WERI-Rb-1 (cell line): ENCODE measurements around the gene AGPAT3.

Experiments
- DNase-seq: peaks from one replicate; pipeline ENCODE4 v3.0.0-alpha.2; 2020
- H3K27ac ChIP-seq: fragments of 250-450 bp; sonication (Bioruptor Pico); 2 replicates; pipeline ENCODE4 v1.5.1; 2020; ENCODE audit warnings: mild to moderate bottlenecking, moderate library complexity
- H3K27me3 ChIP-seq: fragments of 250-450 bp; sonication (Bioruptor Pico); 2 replicates; pipeline ENCODE4 v1.5.1; 2021; ENCODE audit warnings: mild to moderate bottlenecking, low read depth, moderate library complexity; ENCODE audit not compliant: insufficient read depth, severe bottlenecking
- H3K36me3 ChIP-seq: fragments of 250-450 bp; sonication (Bioruptor Pico); 2 replicates; pipeline ENCODE4 v1.5.1; 2020; ENCODE audit warnings: mild to moderate bottlenecking, moderate library complexity
- H3K4me3 ChIP-seq: 2 replicates; pipeline ENCODE4 v1.5.1; 2011; ENCODE audit warnings: low read depth, mild to moderate bottlenecking, control low read depth, low read length
- H3K9me3 ChIP-seq: fragments of 250-450 bp; sonication (Bioruptor Pico); 2 replicates; pipeline ENCODE4 v1.5.1; 2021; ENCODE audit warnings: mild to moderate bottlenecking, moderate library complexity; ENCODE audit not compliant: severe bottlenecking
- TF ChIP-seq, protein P1 (sequence below): IDR thresholded peaks from 2 replicates; pipeline ENCODE4 v1.5.1; 2011; ENCODE audit warnings: low read depth, mild to moderate bottlenecking, control low read depth, inconsistent platforms, low read length

AGPAT3 gene

DNA sequence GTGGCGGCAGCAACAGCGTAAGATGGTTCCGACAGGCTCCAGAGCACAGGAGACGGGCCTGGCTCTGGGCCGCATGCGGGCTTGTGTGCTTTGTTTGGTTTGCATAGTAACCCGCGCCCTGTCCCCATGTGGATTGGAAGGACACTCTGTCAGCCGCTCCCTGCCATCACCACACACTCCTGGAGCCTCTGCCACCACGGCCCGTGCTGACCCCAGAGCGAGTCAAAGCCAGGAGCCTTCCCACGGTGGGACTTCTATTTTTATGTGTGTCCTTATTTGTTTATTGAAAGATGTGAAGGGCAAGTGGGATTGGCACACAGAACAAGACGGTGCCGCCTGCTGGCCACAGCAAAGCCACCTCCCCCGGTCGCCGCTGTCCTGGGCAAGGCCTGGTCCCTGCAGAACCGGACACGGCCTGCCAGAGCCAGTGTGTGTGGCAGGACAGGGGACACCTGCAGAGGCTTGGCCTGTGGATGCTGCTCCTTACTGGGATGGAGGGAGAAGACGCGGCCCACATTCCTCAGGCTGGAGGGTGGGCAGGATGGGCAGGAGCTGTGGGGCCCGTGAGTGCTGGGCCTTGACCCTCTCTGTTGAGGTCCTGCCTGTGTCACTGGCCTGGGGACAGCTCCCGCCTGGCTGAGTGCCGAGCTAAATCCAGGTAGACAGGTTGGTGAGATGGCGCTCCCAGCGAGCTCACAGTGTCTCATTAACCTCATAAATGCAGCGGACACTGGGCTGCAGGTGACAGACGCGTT is 64.4 kb downstream of the AGPAT3 start:
- no peaks in the 10 kb centered on the region for H3K27me3 ChIP-seq
- TF ChIP-seq, protein P1, sequence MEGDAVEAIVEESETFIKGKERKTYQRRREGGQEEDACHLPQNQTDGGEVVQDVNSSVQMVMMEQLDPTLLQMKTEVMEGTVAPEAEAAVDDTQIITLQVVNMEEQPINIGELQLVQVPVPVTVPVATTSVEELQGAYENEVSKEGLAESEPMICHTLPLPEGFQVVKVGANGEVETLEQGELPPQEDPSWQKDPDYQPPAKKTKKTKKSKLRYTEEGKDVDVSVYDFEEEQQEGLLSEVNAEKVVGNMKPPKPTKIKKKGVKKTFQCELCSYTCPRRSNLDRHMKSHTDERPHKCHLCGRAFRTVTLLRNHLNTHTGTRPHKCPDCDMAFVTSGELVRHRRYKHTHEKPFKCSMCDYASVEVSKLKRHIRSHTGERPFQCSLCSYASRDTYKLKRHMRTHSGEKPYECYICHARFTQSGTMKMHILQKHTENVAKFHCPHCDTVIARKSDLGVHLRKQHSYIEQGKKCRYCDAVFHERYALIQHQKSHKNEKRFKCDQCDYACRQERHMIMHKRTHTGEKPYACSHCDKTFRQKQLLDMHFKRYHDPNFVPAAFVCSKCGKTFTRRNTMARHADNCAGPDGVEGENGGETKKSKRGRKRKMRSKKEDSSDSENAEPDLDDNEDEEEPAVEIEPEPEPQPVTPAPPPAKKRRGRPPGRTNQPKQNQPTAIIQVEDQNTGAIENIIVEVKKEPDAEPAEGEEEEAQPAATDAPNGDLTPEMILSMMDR: no peak
- DNase-seq: no peak
- H3K36me3 ChIP-seq: peaks cover 16% of the 10 kb centered on the region; the same call in 1 of the 2 replicates
- no peak overlapping the region for H3K27ac ChIP-seq
- H3K4me3 ChIP-seq: no peak overlapping the region
- no peaks in the 10 kb centered on the region for H3K9me3 ChIP-seq

DNA sequence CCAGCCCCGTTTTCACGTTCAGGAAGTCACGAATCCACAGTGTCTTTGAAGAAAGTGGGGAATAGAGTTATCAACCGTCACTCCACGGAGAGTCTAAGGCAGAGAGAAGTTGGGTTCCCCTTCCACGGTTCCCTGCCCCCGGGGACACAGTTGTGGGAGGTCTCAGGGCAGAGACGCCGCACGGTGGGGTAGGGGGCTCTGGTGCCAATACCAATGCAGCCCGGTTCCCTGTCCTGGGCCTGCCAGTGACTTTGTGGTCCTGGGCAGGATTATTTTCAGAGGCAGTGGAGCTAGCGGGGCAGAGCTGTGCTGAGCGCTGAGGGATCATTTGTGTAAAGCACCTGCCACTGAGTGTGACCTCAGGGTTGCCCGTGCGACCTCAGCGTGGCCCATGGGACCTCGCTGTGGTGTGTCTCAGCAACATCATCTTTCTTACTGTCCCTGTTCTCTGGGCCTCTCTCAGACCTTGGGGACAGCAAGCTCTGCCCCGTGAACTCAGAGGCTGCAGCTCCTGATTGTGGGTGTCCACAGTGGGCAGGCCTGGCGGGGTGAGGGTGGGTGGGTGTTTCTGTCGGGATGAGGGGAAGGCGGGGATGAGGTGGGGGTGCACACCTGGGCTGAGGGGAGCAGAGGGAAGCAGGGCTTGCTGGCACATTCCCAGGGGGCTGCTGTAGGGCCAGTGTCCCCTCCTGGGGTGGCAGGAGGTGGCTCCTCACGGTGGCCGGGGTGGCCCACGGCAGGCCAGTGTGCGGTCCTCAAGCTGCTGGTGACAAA is 65.2 kb downstream of the AGPAT3 start:
- Histone ChIP-seq H3K4me3 (no peak overlapping the region), H3K27ac (no peak overlapping the region), H3K36me3 (peaks cover 12% of the 10 kb centered on the region; the same call in 1 of the 2 replicates), H3K27me3 (no peaks in the 10 kb centered on the region), H3K9me3 (no peaks in the 10 kb centered on the region)
- TF ChIP-seq, protein P1: peak; percentile 34
- no peak for DNase-seq

DNA sequence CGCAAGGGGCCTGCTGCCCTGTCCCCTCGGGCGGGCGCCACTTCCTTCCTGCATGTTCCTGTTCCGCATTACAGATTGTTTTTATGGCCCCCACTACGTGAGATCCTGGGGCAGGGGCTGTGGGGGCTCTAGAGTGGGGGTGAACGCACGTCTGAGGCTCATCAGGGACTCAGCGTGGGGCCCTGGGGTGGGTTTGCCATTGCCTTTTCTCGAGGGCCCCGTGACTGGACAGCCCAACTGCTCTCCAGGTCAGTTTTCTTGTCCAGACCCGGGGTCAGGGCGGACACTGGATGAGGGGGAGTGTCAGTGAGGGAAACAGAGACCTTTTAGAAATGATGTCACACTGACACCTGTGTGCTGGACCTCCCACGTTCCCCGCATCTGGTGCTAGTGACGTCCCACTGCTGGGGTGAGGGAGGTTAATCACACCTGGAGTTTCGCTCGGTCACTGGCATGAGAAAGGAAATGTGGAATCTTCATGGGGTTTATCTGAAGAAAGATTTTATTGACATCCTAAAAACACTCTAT is 65.9 kb downstream of the AGPAT3 start:
- Histone ChIP-seq H3K36me3 (peaks cover 9% of the 10 kb centered on the region; the same call in 1 of the 2 replicates), H3K27me3 (no peaks in the 10 kb centered on the region), H3K27ac (no peak overlapping the region), H3K9me3 (no peaks in the 10 kb centered on the region), H3K4me3 (no peak overlapping the region)
- DNase-seq: no peak
- TF ChIP-seq, protein P1: no peak

DNA sequence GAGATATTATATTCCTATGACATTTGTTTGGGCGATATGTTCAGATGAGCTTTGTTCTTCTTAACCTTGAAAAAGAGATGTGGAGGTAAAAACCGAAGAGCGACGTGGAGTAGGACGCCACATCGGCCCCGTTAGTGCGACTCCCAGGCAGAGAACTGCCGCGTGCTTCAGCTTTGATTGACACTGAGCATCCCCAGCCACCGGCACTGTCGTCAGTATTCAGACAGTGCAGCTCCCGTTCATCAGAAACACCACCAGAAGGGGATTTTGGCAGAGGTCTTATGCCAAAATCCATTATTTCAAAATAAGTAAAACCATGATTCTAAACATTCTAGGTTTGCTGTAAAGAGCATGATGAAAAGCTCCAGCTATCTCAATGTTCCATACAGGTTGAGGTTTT is 66.5 kb downstream of the AGPAT3 start:
- TF ChIP-seq, protein P1: no peak

DNA sequence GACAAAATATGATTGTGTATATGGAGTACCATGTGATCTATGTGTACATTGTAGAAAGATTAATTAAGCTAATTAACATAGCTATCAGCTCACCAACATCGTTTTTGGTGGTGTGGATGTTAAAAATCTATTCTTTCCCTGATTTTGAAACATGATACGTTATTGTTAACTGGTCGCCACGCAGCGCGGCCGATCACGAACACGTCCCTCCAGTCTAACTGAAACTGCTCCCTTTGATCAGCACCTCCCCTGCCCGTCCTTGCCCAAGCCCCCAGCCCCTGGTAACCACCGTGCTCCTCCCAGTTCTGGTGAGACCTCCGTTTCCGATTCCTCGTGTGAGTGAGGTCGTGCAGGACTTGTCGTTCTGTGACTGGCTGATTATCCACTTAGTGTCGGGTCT is 67.0 kb downstream of the AGPAT3 start:
- Histone ChIP-seq H3K9me3 (no peaks in the 10 kb centered on the region), H3K27ac (no peak overlapping the region)

More for the DNA sequence above, 66.5 kb downstream of the AGPAT3 start:
- H3K27me3 ChIP-seq: no peaks in the 10 kb centered on the region
- peaks cover 7% of the 10 kb centered on the region; the same call in 1 of the 2 replicates for H3K36me3 ChIP-seq
- no peak overlapping the region for H3K4me3 ChIP-seq
- H3K9me3 ChIP-seq: no peaks in the 10 kb centered on the region
- no peak overlapping the region for H3K27ac ChIP-seq
- DNase-seq: no peak

More for the DNA sequence above, 67.0 kb downstream of the AGPAT3 start:
- TF ChIP-seq, protein P1: no peak
- no peak for DNase-seq
- no peaks in the 10 kb centered on the region for H3K27me3 ChIP-seq
- no peak overlapping the region for H3K4me3 ChIP-seq
- H3K36me3 ChIP-seq: peaks cover 7% of the 10 kb centered on the region; the same call in 1 of the 2 replicates
